H9 (cell line): ENCODE measurements around the gene HSPA9. TPM values are rescaled to one million over a fixed set of nuclear protein-coding genes. Genes with fewer than 3 reads are reported as not detected.

ENCODE experiments used
- DNase-seq: peaks from one replicate; pipeline ENCODE4 v3.0.0-alpha.2; 2017
- H2AFZ ChIP-seq: one replicate; pipeline ENCODE4 v1.6.1; 2013; ENCODE audit warnings: mild to moderate bottlenecking, low read length, control low read depth, moderate library complexity
- H2AK5ac ChIP-seq: 2 replicates; pipeline ENCODE4 v1.6.1; 2013; ENCODE audit warnings: low read length, control low read depth, mixed read lengths; ENCODE audit not compliant: insufficient read length
- H2BK120ac ChIP-seq: one replicate; pipeline ENCODE4 v1.6.1; 2013; ENCODE audit warnings: low read depth, mild to moderate bottlenecking, low read length, control low read depth, inconsistent platforms; ENCODE audit not compliant: poor library complexity, severe bottlenecking
- H2BK12ac ChIP-seq: 2 replicates; pipeline ENCODE4 v1.6.1; 2013; ENCODE audit warnings: low read length, control low read depth, mixed read lengths, low read depth; ENCODE audit not compliant: insufficient read length
- H2BK15ac ChIP-seq: 2 replicates; pipeline ENCODE4 v1.6.1; 2013; ENCODE audit warnings: low read depth, low read length, control low read depth
- H2BK20ac ChIP-seq: one replicate; pipeline ENCODE4 v1.6.1; 2013; ENCODE audit warnings: low read depth, mild to moderate bottlenecking, low read length, control low read depth, inconsistent platforms; ENCODE audit not compliant: poor library complexity, severe bottlenecking
- H2BK5ac ChIP-seq: 2 replicates; pipeline ENCODE4 v1.6.1; 2013; ENCODE audit warnings: low read length, control low read depth, mixed read lengths; ENCODE audit not compliant: insufficient read length
- H3K14ac ChIP-seq: 2 replicates; pipeline ENCODE4 v1.6.1; 2013; ENCODE audit warnings: low read length, control low read depth; ENCODE audit not compliant: insufficient read depth
- H3K18ac ChIP-seq: 2 replicates; pipeline ENCODE4 v1.6.1; 2013; ENCODE audit warnings: low read depth, mild to moderate bottlenecking, mixed read lengths, low read length, control low read depth; ENCODE audit not compliant: insufficient read length
- H3K23ac ChIP-seq: 2 replicates; pipeline ENCODE4 v1.6.1; 2013; ENCODE audit warnings: low read length, control low read depth, mixed read lengths, low read depth; ENCODE audit not compliant: insufficient read length
- H3K23me2 ChIP-seq: 2 replicates; pipeline ENCODE4 v1.6.1; 2013; ENCODE audit warnings: low read depth, mild to moderate bottlenecking, mixed read lengths, low read length, control low read depth; ENCODE audit not compliant: insufficient read length, poor library complexity, severe bottlenecking
- H3K27ac ChIP-seq: 2 replicates; pipeline ENCODE4 v1.5.1; 2013; ENCODE audit warnings: low read length, control low read depth, mixed read lengths, low read depth; ENCODE audit not compliant: insufficient read length
- H3K27me3 ChIP-seq: 2 replicates; pipeline ENCODE4 v1.6.1; 2013; ENCODE audit warnings: low read length, control low read depth, inconsistent platforms; ENCODE audit not compliant: insufficient read depth
- H3K4ac ChIP-seq: 2 replicates; pipeline ENCODE4 v1.6.1; 2013; ENCODE audit warnings: low read depth, mild to moderate bottlenecking, control low read depth, inconsistent platforms, low read length, moderate library complexity
- H3K4me1 ChIP-seq: 2 replicates; pipeline ENCODE4 v1.6.1; 2013; ENCODE audit warnings: low read length, control low read depth, inconsistent platforms; ENCODE audit not compliant: insufficient read depth
- H3K4me2 ChIP-seq: 2 replicates; pipeline ENCODE4 v1.6.1; 2013; ENCODE audit warnings: low read length, control low read depth, mixed read lengths; ENCODE audit not compliant: insufficient read length, insufficient read depth
- H3K56ac ChIP-seq: 2 replicates; pipeline ENCODE4 v1.6.1; 2013; ENCODE audit warnings: low read depth, mild to moderate bottlenecking, mixed read lengths, low read length, control low read depth; ENCODE audit not compliant: insufficient read length
- H3K79me1 ChIP-seq: 2 replicates; pipeline ENCODE4 v1.6.1; 2013; ENCODE audit warnings: low read depth, mild to moderate bottlenecking, moderate library complexity, low read length, control low read depth, inconsistent platforms; ENCODE audit not compliant: insufficient read depth, poor library complexity, severe bottlenecking
- H3K79me2 ChIP-seq: 2 replicates; pipeline ENCODE4 v1.6.1; 2013; ENCODE audit warnings: low read length, control low read depth, inconsistent platforms; ENCODE audit not compliant: insufficient read depth
- H3K9ac ChIP-seq: 2 replicates; pipeline ENCODE4 v1.6.1; 2013; ENCODE audit warnings: low read length, control low read depth, mixed read lengths; ENCODE audit not compliant: insufficient read length; ENCODE audit errors: extremely low read depth
- H3K9me3 ChIP-seq: one replicate; pipeline ENCODE4 v1.6.1; 2013; ENCODE audit warnings: low read depth, low read length, inconsistent platforms; ENCODE audit not compliant: control insufficient read depth
- H3T11ph ChIP-seq: one replicate; pipeline ENCODE4 v1.6.1; 2013; ENCODE audit warnings: mild to moderate bottlenecking, low read length, control low read depth, inconsistent platforms
- H4K20me1 ChIP-seq: one replicate; pipeline ENCODE4 v1.6.1; 2013; ENCODE audit not compliant: control insufficient read depth, insufficient read length, insufficient read depth
- H4K5ac ChIP-seq: 2 replicates; pipeline ENCODE4 v1.6.1; 2013; ENCODE audit warnings: low read depth, mild to moderate bottlenecking, mixed read lengths, low read length, control low read depth; ENCODE audit not compliant: insufficient read length
- H4K8ac ChIP-seq: replicated peaks from 2 replicates; pipeline ENCODE4 v1.6.1; 2013; ENCODE audit warnings: low read length, control low read depth, mixed read lengths, low read depth; ENCODE audit not compliant: insufficient read length
- H4K91ac ChIP-seq: 2 replicates; pipeline ENCODE4 v1.6.1; 2013; ENCODE audit warnings: low read depth, mild to moderate bottlenecking, moderate library complexity, mixed read lengths, low read length, control low read depth; ENCODE audit not compliant: insufficient read length
- H3K27ac Mint-ChIP-seq, 3 experiments: 2 replicates in 2 of 3; 3 replicates in 1 of 3; pipeline ENCODE4 v1.8.0; 2020 to 2021; ENCODE audit warnings: mixed read lengths in 3 of 3, mild to moderate bottlenecking in 1 of 3, moderate library complexity in 1 of 3
- H3K27me3 Mint-ChIP-seq: 2 replicates; pipeline ENCODE4 v1.8.0; 2021; ENCODE audit warnings: low read depth, mild to moderate bottlenecking, moderate library complexity, mixed read lengths
- H3K36me3 Mint-ChIP-seq, 3 experiments: 2 replicates in 2 of 3; 3 replicates in 1 of 3; pipeline ENCODE4 v1.8.0; 2020 to 2021; ENCODE audit warnings: low read depth in 3 of 3, mixed read lengths in 3 of 3; ENCODE audit not compliant: insufficient read depth in 1 of 3
- H3K4me1 Mint-ChIP-seq, 2 experiments: 2 replicates each; pipeline ENCODE4 v1.8.0; 2020; ENCODE audit warnings: mixed read lengths in 2 of 2
- H3K4me3 Mint-ChIP-seq, 2 experiments: 2 replicates in 1 of 2; 3 replicates in 1 of 2; pipeline ENCODE4 v1.8.0; 2020 to 2021; ENCODE audit warnings: mild to moderate bottlenecking in 2 of 2, mixed read lengths in 2 of 2, moderate library complexity in 1 of 2
- H3K9me3 Mint-ChIP-seq, 2 experiments: 2 replicates in 1 of 2; 3 replicates in 1 of 2; pipeline ENCODE4 v1.8.0; 2020; ENCODE audit warnings: mild to moderate bottlenecking in 2 of 2, mixed read lengths in 2 of 2, moderate library complexity in 1 of 2
- CTCF ChIP-seq: fragments of 200-600 bp; sonication (generic); conservative IDR thresholded peaks from 3 replicates; pipeline ENCODE4 v1.8.0; 2021; ENCODE audit warnings: antibody characterized with exemption, mild to moderate bottlenecking
- WGBS: extraction: QIAGEN DNeasy Blood & Tissue Kit; methylation state at CpG from one replicate; pipeline ENCODE4 v1.1.7; 2013; ENCODE audit warnings: missing lambda C conversion rate, low lambda C conversion rate, mixed read lengths; ENCODE audit not compliant: insufficient read length; ENCODE audit errors: extremely low coverage; 5-methylcytosine and 5-hydroxymethylcytosine counted together
- total RNA-seq: library from RNA; stranded (reverse); gene quantifications from 2 replicates; pipeline ENCODE4 v1.2.1, GENCODE V29; 2021

Gene HSPA9
- total RNA-seq, 1 experiment from 2014 or later: 397 TPM

GRCh38 chr5:138588013-138588788 lies 13.0 kb upstream of the HSPA9 start:
- Mint-ChIP-seq H3K36me3 (no peaks in the 10 kb centered on the region), H3K4me1 (peaks cover 0 to 2% of the 10 kb centered on the region in 2 experiments; a peak in 2 of 4 replicates), H3K9me3 (no peaks in the 10 kb centered on the region), H3K4me3 (no peak overlapping the region; a peak in 1 of 5 replicates), H3K27ac (no peak overlapping the region), H3K27me3 (no peaks in the 10 kb centered on the region)
- no peaks in the 10 kb centered on the region for H3K4me1 ChIP-seq
- no peak overlapping the region for H3K14ac ChIP-seq
- H3K79me1 ChIP-seq: no peaks in the 10 kb centered on the region
- H2BK20ac ChIP-seq: no peak overlapping the region
- no peaks in the 10 kb centered on the region for H3K27me3 ChIP-seq
- H4K5ac ChIP-seq: no peak overlapping the region
- no peak overlapping the region for H4K8ac ChIP-seq
- H2BK5ac ChIP-seq: no peak overlapping the region
- H3T11ph ChIP-seq: no peak overlapping the region
- H2AK5ac ChIP-seq: no peak overlapping the region
- H3K18ac ChIP-seq: no peak overlapping the region
- H3K9ac ChIP-seq: no peak overlapping the region
- no peak overlapping the region for H3K56ac ChIP-seq
- no peak overlapping the region for H2BK15ac ChIP-seq
- no peak overlapping the region for H3K4me2 ChIP-seq
- H4K20me1 ChIP-seq: no peaks in the 10 kb centered on the region
- H3K23ac ChIP-seq: no peak overlapping the region
- no peak overlapping the region for H2BK12ac ChIP-seq
- H2AFZ ChIP-seq: no peak overlapping the region
- no peak overlapping the region for H3K4ac ChIP-seq
- no peaks in the 10 kb centered on the region for H3K79me2 ChIP-seq
- H2BK120ac ChIP-seq: no peak overlapping the region
- no peak for TF ChIP-seq CTCF
- H4K91ac ChIP-seq: no peak overlapping the region
- no peak overlapping the region for H3K27ac ChIP-seq
- DNase-seq: no peak
- H3K9me3 ChIP-seq: no peaks in the 10 kb centered on the region
- no peaks in the 10 kb centered on the region for H3K23me2 ChIP-seq
- no CpG with 5 or more reads among the region's 2 CpGs for WGBS
